ENCODE results near the gene TJP3.

The TJP3 gene

GRCh38 chr19:3745363-3746045, 37.3 kb downstream of the TJP3 start:
- Mint-ChIP-seq H3K9me3 (no peaks in the 10 kb centered on the region), H3K27me3 (ENCODE audit: low read depth, poor library complexity) (peaks cover 10% of the 10 kb centered on the region), H3K36me3 (ENCODE audit: low read depth) (peaks cover 6% of the 10 kb centered on the region), H3K4me1 (no peaks in the 10 kb centered on the region), H3K27ac (no peak overlapping the region), H3K4me3 (no peak overlapping the region)
- TF ChIP-seq, protein P1, sequence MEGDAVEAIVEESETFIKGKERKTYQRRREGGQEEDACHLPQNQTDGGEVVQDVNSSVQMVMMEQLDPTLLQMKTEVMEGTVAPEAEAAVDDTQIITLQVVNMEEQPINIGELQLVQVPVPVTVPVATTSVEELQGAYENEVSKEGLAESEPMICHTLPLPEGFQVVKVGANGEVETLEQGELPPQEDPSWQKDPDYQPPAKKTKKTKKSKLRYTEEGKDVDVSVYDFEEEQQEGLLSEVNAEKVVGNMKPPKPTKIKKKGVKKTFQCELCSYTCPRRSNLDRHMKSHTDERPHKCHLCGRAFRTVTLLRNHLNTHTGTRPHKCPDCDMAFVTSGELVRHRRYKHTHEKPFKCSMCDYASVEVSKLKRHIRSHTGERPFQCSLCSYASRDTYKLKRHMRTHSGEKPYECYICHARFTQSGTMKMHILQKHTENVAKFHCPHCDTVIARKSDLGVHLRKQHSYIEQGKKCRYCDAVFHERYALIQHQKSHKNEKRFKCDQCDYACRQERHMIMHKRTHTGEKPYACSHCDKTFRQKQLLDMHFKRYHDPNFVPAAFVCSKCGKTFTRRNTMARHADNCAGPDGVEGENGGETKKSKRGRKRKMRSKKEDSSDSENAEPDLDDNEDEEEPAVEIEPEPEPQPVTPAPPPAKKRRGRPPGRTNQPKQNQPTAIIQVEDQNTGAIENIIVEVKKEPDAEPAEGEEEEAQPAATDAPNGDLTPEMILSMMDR (IDR thresholded peaks at IDR 0.05) = no peak
- DNase-seq = no peak

DNA sequence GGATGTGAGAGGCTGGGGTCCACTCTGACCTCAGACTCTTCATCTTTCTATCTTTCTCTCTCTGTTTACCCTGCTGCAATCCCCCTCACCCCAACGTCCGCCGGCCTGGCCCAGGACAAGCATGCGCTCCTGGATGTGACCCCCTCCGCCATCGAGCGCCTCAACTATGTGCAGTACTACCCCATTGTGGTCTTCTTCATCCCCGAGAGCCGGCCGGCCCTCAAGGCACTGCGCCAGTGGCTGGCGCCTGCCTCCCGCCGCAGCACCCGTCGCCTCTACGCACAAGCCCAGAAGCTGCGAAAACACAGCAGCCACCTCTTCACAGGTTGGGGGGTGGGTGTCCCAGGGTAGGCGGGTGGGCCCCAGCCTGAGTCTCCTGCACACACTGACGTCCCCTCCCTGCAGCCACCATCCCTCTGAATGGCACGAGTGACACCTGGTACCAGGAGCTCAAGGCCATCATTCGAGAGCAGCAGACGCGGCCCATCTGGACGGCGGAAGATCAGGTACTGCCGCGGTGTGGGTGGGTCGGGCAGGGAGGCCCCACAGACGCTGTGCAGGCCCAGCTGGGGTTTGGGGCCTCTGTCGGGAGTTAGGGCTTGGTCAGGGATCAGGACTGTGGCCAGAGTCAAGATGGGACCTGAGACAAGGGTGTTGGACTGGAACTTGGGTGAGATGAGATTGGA, 38.3 kb downstream of the TJP3 start:
- TF ChIP-seq, protein P1 (IDR thresholded peaks at IDR 0.05) = no peak
- H3K4me3 Mint-ChIP-seq = no peak overlapping the region
- DNase-seq = no peak
- no peaks in the 10 kb centered on the region for H3K9me3 Mint-ChIP-seq
- no peaks in the 10 kb centered on the region for H3K4me1 Mint-ChIP-seq
- H3K27me3 Mint-ChIP-seq (ENCODE audit: low read depth, poor library complexity) = peaks cover 10% of the 10 kb centered on the region
- H3K36me3 Mint-ChIP-seq (ENCODE audit: low read depth) = peaks cover 8% of the 10 kb centered on the region
- H3K27ac Mint-ChIP-seq = no peak overlapping the region

DNA sequence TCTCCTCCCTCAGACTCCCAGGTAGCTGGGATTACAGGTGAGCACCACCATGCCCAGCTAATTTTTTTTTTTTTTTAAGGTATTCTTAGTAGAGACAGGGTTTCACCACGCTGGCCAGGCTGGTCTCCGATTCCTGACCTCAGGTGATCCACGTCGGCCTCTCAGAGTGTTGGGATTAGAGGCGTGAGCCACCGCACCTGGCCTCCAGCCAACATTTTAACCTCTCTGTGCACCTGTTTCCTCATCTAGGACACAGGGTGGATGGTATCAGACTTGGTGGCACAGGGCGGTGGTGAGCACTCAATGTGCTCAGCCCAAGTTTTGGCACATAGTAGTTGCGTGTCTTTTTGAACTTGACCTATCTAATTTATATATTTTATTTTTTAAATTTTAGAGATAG, 40.8 kb downstream of the TJP3 start:
- no peak overlapping the region for H3K4me3 Mint-ChIP-seq
- no peak for DNase-seq
- H3K27ac Mint-ChIP-seq = no peak overlapping the region
- peaks cover 8% of the 10 kb centered on the region for H3K36me3 Mint-ChIP-seq (ENCODE audit: low read depth)
- H3K9me3 Mint-ChIP-seq = no peaks in the 10 kb centered on the region
- H3K27me3 Mint-ChIP-seq (ENCODE audit: low read depth, poor library complexity) = peaks cover 7% of the 10 kb centered on the region
- H3K4me1 Mint-ChIP-seq = no peaks in the 10 kb centered on the region
- TF ChIP-seq, protein P1 (IDR thresholded peaks at IDR 0.05) = no peak

DNA sequence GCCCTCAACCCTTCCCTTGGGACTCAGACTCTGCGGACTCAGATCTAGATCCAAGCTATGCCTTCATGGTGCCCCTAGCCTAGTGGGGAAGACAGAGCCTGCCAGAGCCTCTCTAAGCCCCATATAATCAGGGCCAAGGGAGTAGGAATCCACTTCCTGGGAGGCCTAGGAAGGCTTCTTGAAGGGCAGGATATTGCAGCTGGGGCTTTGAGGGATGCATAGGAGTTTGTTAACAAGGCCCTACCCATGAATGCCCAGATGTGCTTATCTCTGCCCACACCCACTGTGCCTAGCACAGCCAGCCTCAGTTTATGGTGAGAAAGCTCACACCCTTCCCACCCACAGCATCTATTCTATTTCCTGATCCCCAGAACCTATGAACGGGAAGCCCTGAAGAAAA, 42.0 kb downstream of the TJP3 start:
- H3K4me3 Mint-ChIP-seq = no peak overlapping the region
- TF ChIP-seq, protein P1 (IDR thresholded peaks at IDR 0.05) = no peak
- peaks cover 13% of the 10 kb centered on the region for H3K36me3 Mint-ChIP-seq (ENCODE audit: low read depth)
- no peaks in the 10 kb centered on the region for H3K4me1 Mint-ChIP-seq
- H3K9me3 Mint-ChIP-seq = no peaks in the 10 kb centered on the region
- peaks cover 7% of the 10 kb centered on the region for H3K27me3 Mint-ChIP-seq (ENCODE audit: low read depth, poor library complexity)
- H3K27ac Mint-ChIP-seq = no peak overlapping the region
- no peak for DNase-seq

DNA sequence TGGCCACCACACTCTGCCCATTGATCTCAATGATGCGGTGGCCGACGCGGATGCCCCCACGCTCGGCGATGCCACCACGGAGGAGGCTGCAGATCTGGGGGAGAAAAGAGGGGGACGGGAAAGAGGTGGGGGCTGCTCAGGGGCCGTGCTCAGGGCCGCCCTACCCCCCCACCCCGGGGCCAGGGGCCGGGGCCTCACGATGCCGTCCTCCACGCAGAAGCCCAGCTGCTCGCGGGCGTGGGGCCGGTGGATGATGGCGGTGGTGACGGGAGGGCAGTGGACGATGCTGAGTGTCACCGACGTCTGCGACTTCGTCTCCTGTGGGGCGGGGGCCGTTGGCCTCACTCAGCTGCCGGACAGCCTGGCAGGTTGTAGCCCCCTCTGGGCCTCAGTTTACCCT, 43.1 kb downstream of the TJP3 start:
- Mint-ChIP-seq H3K36me3 (ENCODE audit: low read depth) (peaks cover 17% of the 10 kb centered on the region), H3K27me3 (ENCODE audit: low read depth, poor library complexity) (peaks cover 7% of the 10 kb centered on the region), H3K27ac (no peak overlapping the region), H3K4me3 (no peak overlapping the region), H3K9me3 (no peaks in the 10 kb centered on the region), H3K4me1 (no peaks in the 10 kb centered on the region)
- TF ChIP-seq, protein P1 (IDR thresholded peaks at IDR 0.05) = no peak
- DNase-seq = no peak

GRCh38 chr19:3752492-3752891, 44.3 kb downstream of the TJP3 start:
- Mint-ChIP-seq H3K4me3 (no peak overlapping the region), H3K9me3 (no peaks in the 10 kb centered on the region), H3K27ac (no peak overlapping the region), H3K4me1 (no peaks in the 10 kb centered on the region), H3K36me3 (ENCODE audit: low read depth) (peaks cover 17% of the 10 kb centered on the region), H3K27me3 (ENCODE audit: low read depth, poor library complexity) (peaks cover 3% of the 10 kb centered on the region)
- TF ChIP-seq, protein P1 (IDR thresholded peaks at IDR 0.05) = no peak
- no peak for DNase-seq
